OCI-LY7 (cell line): Measurements from ENCODE around the gene NF2. TPM values are rescaled to one million over a fixed set of nuclear protein-coding genes. Genes with fewer than 3 reads are reported as not detected.

Source experiments
- BruUV-seq: library from RNA; stranded (reverse); fragments of 400-500 nt; replicated peaks from 2 replicates; lab custom pipeline; 2021; lab: Mats Ljungman, UMichigan
- CTCF ChIA-PET: fragments of 300-600 bp; sonication (Branson Sonifier 250); formaldehyde crosslinking; loops from one replicate; lab custom pipeline; 2022; ENCODE audit warnings: antibody characterized with exemption; ENCODE audit not compliant: unreplicated experiment; lab: Charles Lee
- POLR2A ChIA-PET: fragments of 300-600 bp; sonication (Branson Sonifier 250); formaldehyde crosslinking; loops from one replicate; lab custom pipeline; 2022; ENCODE audit warnings: antibody characterized with exemption; lab: Charles Lee
- DNase-seq: peaks from one replicate; pipeline ENCODE4 v3.0.0-alpha.2; 2015; ENCODE audit warnings: low spot score
- H2AFZ ChIP-seq: fragments of 200-600 bp; sonication (generic), shearing (Covaris generic); 2 replicates; pipeline ENCODE4 v1.6.1; 2014; ENCODE audit warnings: mild to moderate bottlenecking, antibody characterized with exemption, low read length, moderate library complexity
- H3K27ac ChIP-seq: fragments of 200-600 bp; sonication (generic); 2 replicates; pipeline ENCODE4 v1.5.1; 2014; ENCODE audit warnings: mixed run types, low read depth, mild to moderate bottlenecking, moderate library complexity, low read length, inconsistent platforms; ENCODE audit not compliant: poor library complexity, severe bottlenecking
- H3K36me3 ChIP-seq: fragments of 200-600 bp; sonication (generic); 2 replicates; pipeline ENCODE4 v1.6.1; 2014; ENCODE audit warnings: mild to moderate bottlenecking, antibody characterized with exemption, low read length, moderate library complexity, mixed read lengths; ENCODE audit not compliant: insufficient read depth
- H3K4me1 ChIP-seq: fragments of 200-600 bp; sonication (generic); 2 replicates; pipeline ENCODE4 v1.5.1; 2014; ENCODE audit warnings: mild to moderate bottlenecking, low read length; ENCODE audit not compliant: insufficient read depth, poor library complexity, severe bottlenecking
- H3K4me2 ChIP-seq: fragments of 200-600 bp; sonication (generic); 2 replicates; pipeline ENCODE4 v1.6.1; 2014; ENCODE audit warnings: mild to moderate bottlenecking, low read length
- H3K4me3 ChIP-seq: fragments of 200-600 bp; sonication (generic); 2 replicates; pipeline ENCODE4 v1.5.1; 2014; ENCODE audit warnings: mild to moderate bottlenecking, low read depth, low read length; ENCODE audit not compliant: poor library complexity, severe bottlenecking
- H3K79me2 ChIP-seq: fragments of 200-600 bp; sonication (generic); 2 replicates; pipeline ENCODE4 v1.6.1; 2016; ENCODE audit warnings: low read depth, mild to moderate bottlenecking, low read length, moderate library complexity, mixed read lengths; ENCODE audit not compliant: insufficient read depth
- H3K9me2 ChIP-seq: fragments of 200-600 bp; sonication (generic); 2 replicates; pipeline ENCODE4 v1.6.1; 2016; ENCODE audit warnings: mild to moderate bottlenecking, low read length, mixed read lengths; ENCODE audit not compliant: insufficient read depth
- H3K9me3 ChIP-seq: fragments of 200-600 bp; sonication (generic); 2 replicates; pipeline ENCODE4 v1.6.1; 2014; ENCODE audit warnings: mild to moderate bottlenecking, mixed run types, low read length, mixed read lengths
- H4K20me1 ChIP-seq: fragments of 200-600 bp; sonication (generic); 2 replicates; pipeline ENCODE4 v1.6.1; 2014; ENCODE audit warnings: mild to moderate bottlenecking, antibody characterized with exemption, low read length, moderate library complexity, mixed read lengths; ENCODE audit not compliant: insufficient read depth
- CTCF ChIP-seq: fragments of 200-600 bp; sonication (generic); conservative IDR thresholded peaks from 2 replicates; pipeline ENCODE4 v1.5.1; 2014; ENCODE audit warnings: mild to moderate bottlenecking, antibody characterized with exemption, low read length, moderate library complexity, mixed read lengths
- EZH2phosphoT487 ChIP-seq: fragments of 200-600 bp; sonication (generic); IDR thresholded peaks from 2 replicates; pipeline ENCODE4 v1.6.1; 2018; ENCODE audit warnings: low read depth, borderline replicate concordance, mild to moderate bottlenecking, mixed run types, antibody characterized with exemption, low read length, moderate library complexity, mixed read lengths
- intact Hi-C: fragments of 100-400 bp; cut with micrococcal nuclease; formaldehyde crosslinking; loops from one replicate; pipeline ENCODE4 v1.10.0; 2022; ENCODE audit not compliant: unreplicated experiment
- total RNA-seq, 2 experiments: library from RNA; depleted of rRNA in 1 of 2; stranded (reverse); fragments of >200 nt in 1 of 2; shearing (Covaris generic) in 1 of 2; gene quantifications; 2 replicates each; pipeline ENCODE4 v1.2.3, GENCODE V29; 2014 to 2022

Gene NF2
- total RNA-seq, 2 experiments from 2014 or later: 22.2 to 34.8 TPM

GRCh38 chr22:29684244-29684643 is 80.8 kb downstream of the NF2 start:
- no peaks in the 10 kb centered on the region for H3K4me1 ChIP-seq
- BruUV-seq: no TSS peak
- H4K20me1 ChIP-seq: no peaks in the 10 kb centered on the region
- ChIA-PET CTCF (no interaction called here), POLR2A (no interaction called here)
- no peaks in the 10 kb centered on the region for H3K9me2 ChIP-seq
- H3K27ac ChIP-seq: no peak overlapping the region
- H3K4me3 ChIP-seq: no peak overlapping the region
- H3K79me2 ChIP-seq: no peaks in the 10 kb centered on the region
- H2AFZ ChIP-seq: no peak overlapping the region
- DNase-seq: no peak
- H3K9me3 ChIP-seq: no peaks in the 10 kb centered on the region
- H3K36me3 ChIP-seq: peaks cover 34% of the 10 kb centered on the region; the same call in 1 of the 2 replicates
- intact Hi-C loops: no loop called here
- TF ChIP-seq CTCF: no peak
- TF ChIP-seq EZH2phosphoT487: no peak
- H3K4me2 ChIP-seq: no peak overlapping the region

- Histone ChIP-seq H3K4me3 (no peak overlapping the region), H3K4me2 (no peak overlapping the region), H4K20me1 (no peaks in the 10 kb centered on the region), H3K79me2 (no peaks in the 10 kb centered on the region), H3K4me1 (no peaks in the 10 kb centered on the region), H3K36me3 (no peaks in the 10 kb centered on the region; the same call in 1 of the 2 replicates), H3K9me2 (no peaks in the 10 kb centered on the region), H3K27ac (no peak overlapping the region), H3K9me3 (no peaks in the 10 kb centered on the region), H2AFZ (no peak overlapping the region)
- CTCF ChIA-PET: no interaction called here
- intact Hi-C loops: no loop called here
- POLR2A ChIA-PET: interaction anchor here (0.6 to 0.7 kb wide), 2 partner anchors 167 to 181 kb away, joined by 3 read pairs; no protein-coding TSS in a partner anchor
- TF ChIP-seq EZH2phosphoT487 (no peak), CTCF (no peak)
- no peak for DNase-seq
- BruUV-seq: no TSS peak
These were observed 85.9 kb downstream of the NF2 start for GRCh38 chr22:29689206-29689879.

- Histone ChIP-seq H2AFZ (no peak overlapping the region), H4K20me1 (no peaks in the 10 kb centered on the region), H3K27ac (no peak overlapping the region), H3K79me2 (no peaks in the 10 kb centered on the region), H3K36me3 (no peaks in the 10 kb centered on the region; the same call in 1 of the 2 replicates), H3K4me3 (no peak overlapping the region), H3K4me2 (no peak overlapping the region), H3K9me3 (no peaks in the 10 kb centered on the region), H3K4me1 (no peaks in the 10 kb centered on the region), H3K9me2 (no peaks in the 10 kb centered on the region)
- peak; percentile 31 for DNase-seq
- TF ChIP-seq CTCF (peak; percentile 79), EZH2phosphoT487 (no peak)
- ChIA-PET POLR2A (interaction anchor here (0.7 kb wide), 1 partner anchor 166 kb away, joined by 3 read pairs; no protein-coding TSS in a partner anchor), CTCF (no interaction called here)
- BruUV-seq: no TSS peak
- intact Hi-C loops: no loop called here
These were observed 86.4 kb downstream of the NF2 start for GRCh38 chr22:29689880-29690213.
